HG02571 (cell line): ENCODE results near the gene HPDL.
"Not testable (repeated sequence)": the region's sequence is repeated elsewhere in the genome, so short reads cannot be mapped to it uniquely, and the experiment has no call there.

Experiments
- ATAC-seq: cut with Tn5 transposase; IDR thresholded peaks from one replicate; pipeline ENCODE4 v1.9.1; 2021; ENCODE audit warnings: mild to moderate bottlenecking, moderate library complexity; ENCODE audit not compliant: unreplicated experiment

HPDL gene

GRCh38 chr1:45326627-45327623, at the start of gene HPDL:
Gene HPDL (plus strand): TSS chr1:45326895. CDS start chr1:45327149, 254 bp downstream.
- peak; percentile 45 for ATAC-seq

- no peak for ATAC-seq
These were observed 44.3 kb upstream of the HPDL start for GRCh38 chr1:45282351-45282750.

- ATAC-seq, result not testable (repeated sequence)
These were observed 41.8 kb upstream of the HPDL start for GRCh38 chr1:45284858-45285257.

- not testable (repeated sequence) for ATAC-seq
These were observed 40.2 kb upstream of the HPDL start for GRCh38 chr1:45286521-45286920.

- ATAC-seq, result not testable (repeated sequence)
These were observed 35.7 kb upstream of the HPDL start for GRCh38 chr1:45291002-45291401.

- no peak for ATAC-seq
These were observed 35.0 kb upstream of the HPDL start for GRCh38 chr1:45291716-45292115.

GRCh38 chr1:45297666-45298356, 28.9 kb upstream of the HPDL start:
- no peak for ATAC-seq

- ATAC-seq, result no peak
These were observed 27.4 kb upstream of the HPDL start for GRCh38 chr1:45299296-45299695.

- ATAC-seq, result no peak
These were observed 26.6 kb upstream of the HPDL start for GRCh38 chr1:45299981-45300668.

GRCh38 chr1:45300669-45300997, 26.1 kb upstream of the HPDL start:
- ATAC-seq, result no peak

GRCh38 chr1:45302505-45303150, 24.1 kb upstream of the HPDL start:
- no peak for ATAC-seq

- ATAC-seq, result peak; percentile 68
These were observed 23.0 kb upstream of the HPDL start for GRCh38 chr1:45303520-45304310.

GRCh38 chr1:45304311-45305081, 22.2 kb upstream of the HPDL start:
- ATAC-seq, result peak; percentile 3

GRCh38 chr1:45305231-45305630, 21.5 kb upstream of the HPDL start:
- ATAC-seq, result no peak

GRCh38 chr1:45306319-45306718, 20.4 kb upstream of the HPDL start:
- ATAC-seq, result no peak

GRCh38 chr1:45306905-45307304, 19.8 kb upstream of the HPDL start:
- ATAC-seq, result no peak

GRCh38 chr1:45314266-45314665, 12.4 kb upstream of the HPDL start:
- no peak for ATAC-seq

GRCh38 chr1:45317166-45317565, 9.5 kb upstream of the HPDL start:
- no peak for ATAC-seq

GRCh38 chr1:45319761-45320160, 6.9 kb upstream of the HPDL start:
- no peak for ATAC-seq
